GM12874 (cell line): Measurements from ENCODE around the gene ANTXRL.
"Not testable (repeated sequence)": the region's sequence is repeated elsewhere in the genome, so short reads cannot be mapped to it uniquely, and the experiment has no call there.

Experiments used
- TF ChIP-seq, protein P1 (sequence below): IDR thresholded peaks from 2 replicates; pipeline ENCODE4 v1.5.1; 2011; ENCODE audit warnings: low read depth, mild to moderate bottlenecking, control low read depth, low read length, moderate library complexity; ENCODE audit not compliant: insufficient read depth

The ANTXRL gene

DNA sequence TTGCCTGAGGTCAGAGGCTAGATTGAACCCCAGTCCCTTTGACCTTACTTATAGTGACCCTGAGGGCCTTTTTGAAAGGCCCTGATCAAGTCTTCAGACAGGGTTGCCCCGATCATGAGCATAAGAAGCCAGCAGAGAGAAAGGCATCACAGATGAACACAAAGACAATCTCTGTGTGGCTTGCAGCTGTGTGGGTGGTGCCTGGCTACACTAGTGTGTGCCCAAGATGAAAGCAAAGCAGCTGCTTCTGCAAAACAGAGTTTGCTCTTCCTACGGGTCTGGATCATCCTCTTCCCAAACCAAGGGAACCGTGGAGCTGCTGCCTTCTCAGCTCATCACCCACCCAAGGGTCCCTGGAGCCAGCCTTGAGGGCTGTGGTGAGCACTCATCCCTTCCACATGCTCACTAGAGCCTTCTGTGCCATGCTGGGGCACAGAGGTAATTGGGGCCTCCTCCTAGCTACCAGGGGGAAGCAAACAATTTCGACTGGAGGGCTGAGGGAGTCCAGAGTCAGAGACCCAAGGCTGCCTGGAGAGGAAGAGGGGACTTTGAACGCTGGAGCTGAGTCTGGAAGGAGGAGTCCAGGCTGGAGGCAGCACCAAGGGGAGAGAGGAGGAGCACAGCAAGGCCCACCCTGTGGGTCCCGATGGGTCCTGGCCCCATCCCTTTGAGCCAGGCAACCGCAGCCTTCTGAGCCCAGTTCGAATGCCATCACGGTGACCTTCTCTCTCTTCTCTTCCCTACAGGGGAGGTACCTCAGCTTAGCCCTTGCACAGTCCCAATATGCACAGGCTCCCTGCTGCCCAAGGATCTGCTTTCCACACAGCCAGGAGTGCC, 42.3 kb downstream of the ANTXRL start:
- TF ChIP-seq, protein P1, sequence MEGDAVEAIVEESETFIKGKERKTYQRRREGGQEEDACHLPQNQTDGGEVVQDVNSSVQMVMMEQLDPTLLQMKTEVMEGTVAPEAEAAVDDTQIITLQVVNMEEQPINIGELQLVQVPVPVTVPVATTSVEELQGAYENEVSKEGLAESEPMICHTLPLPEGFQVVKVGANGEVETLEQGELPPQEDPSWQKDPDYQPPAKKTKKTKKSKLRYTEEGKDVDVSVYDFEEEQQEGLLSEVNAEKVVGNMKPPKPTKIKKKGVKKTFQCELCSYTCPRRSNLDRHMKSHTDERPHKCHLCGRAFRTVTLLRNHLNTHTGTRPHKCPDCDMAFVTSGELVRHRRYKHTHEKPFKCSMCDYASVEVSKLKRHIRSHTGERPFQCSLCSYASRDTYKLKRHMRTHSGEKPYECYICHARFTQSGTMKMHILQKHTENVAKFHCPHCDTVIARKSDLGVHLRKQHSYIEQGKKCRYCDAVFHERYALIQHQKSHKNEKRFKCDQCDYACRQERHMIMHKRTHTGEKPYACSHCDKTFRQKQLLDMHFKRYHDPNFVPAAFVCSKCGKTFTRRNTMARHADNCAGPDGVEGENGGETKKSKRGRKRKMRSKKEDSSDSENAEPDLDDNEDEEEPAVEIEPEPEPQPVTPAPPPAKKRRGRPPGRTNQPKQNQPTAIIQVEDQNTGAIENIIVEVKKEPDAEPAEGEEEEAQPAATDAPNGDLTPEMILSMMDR, result no peak

DNA sequence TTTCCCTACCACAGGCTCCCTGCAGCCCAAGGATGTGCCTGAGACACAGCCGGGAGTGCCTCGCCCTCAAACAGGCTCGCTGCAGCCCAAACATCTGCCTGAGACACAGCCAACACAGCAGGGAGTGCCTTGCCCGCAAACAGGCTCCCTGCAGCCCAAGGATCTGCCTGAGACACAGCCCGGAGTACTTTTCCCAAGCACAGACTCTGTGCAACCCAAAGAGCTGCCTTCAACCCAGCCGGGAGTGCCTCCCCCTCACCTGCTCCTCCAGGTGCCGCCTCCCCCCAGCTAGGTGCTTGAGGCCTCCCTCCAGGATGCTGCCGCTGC, 42.9 kb downstream of the ANTXRL start:
- TF ChIP-seq, protein P1, result no peak

DNA sequence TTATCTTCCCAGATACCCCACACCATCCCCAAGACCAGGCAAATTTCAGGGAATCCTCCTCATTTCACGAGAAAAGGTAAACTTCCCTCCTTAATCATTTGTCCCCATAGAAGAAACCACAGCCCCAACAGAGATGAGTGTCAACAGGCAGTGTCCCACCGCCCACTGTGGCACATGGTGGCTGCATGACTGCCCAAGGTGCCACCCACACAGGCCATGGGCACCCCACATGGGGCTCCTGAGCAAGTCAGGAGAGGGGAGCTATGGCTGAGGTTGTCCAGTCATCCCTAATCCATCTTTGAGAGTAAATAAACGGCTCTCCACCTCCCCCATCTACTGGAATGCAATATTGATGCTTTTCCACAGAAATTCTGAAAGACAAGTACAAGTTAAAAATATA, 44.1 kb downstream of the ANTXRL start:
- TF ChIP-seq, protein P1, result no peak

DNA sequence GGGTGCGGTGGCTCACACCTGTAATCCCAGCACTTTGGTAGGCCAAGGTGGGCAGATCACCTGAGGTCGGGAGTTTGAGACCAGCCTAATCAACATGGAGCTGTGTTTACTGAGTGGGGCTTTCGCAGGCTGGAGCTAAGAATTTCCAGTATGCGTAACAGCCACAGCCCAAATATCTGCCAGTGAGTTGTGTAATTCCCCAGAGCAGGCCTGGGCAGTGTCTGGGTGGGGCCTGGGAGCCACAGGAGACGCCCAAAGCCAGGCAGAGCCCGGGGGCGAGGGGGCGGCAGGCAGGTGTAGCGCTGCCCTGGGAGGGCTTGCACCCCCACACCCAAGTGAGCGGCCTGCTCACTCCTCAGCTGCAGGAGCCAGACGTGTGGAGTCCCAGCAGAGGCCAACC, 88.6 kb downstream of the ANTXRL start, which contains the start of gene ANXA8L1:
Gene ANXA8L1, plus strand, starts transcription at position 371 of the 400 bp plus-strand sequence. CDS start 76 bp downstream, outside the sequence.
- TF ChIP-seq, protein P1, result not testable (repeated sequence)
